OCI-M1 (cell line): ENCODE data around the gene CSTF1.
A peak's percentile ranks its signal among the peaks of the same experiment; 100 is the strongest.

Experiments
- DNase-seq: peaks from one replicate; lab custom pipeline; 2025; lab: John Stamatoyannopoulos, UW

The CSTF1 gene

GRCh38 chr20:56392132-56392880, at the start of gene CSTF1, which contains the start of gene AURKA:
TSS of gene CSTF1 (plus strand) at chr20:56392645. CDS start at chr20:56395553, 2,908 bp downstream.
TSS of gene AURKA (minus strand) at chr20:56392215. CDS start at chr20:56388197, 4,018 bp downstream.
- DNase-seq: peak; percentile 99

- DNase-seq: no peak
Measured at GRCh38 chr20:56342783-56343182, 49.7 kb upstream of the CSTF1 start.

GRCh38 chr20:56343861-56344381, 48.5 kb upstream of the CSTF1 start:
- peak; percentile 26 for DNase-seq

- no peak for DNase-seq
Measured at GRCh38 chr20:56345911-56346310, 46.5 kb upstream of the CSTF1 start.

- DNase-seq: no peak
Measured at GRCh38 chr20:56347628-56348304, 44.7 kb upstream of the CSTF1 start.

- no peak for DNase-seq
Measured at GRCh38 chr20:56348305-56348693, 44.1 kb upstream of the CSTF1 start.

GRCh38 chr20:56348746-56349145, 43.7 kb upstream of the CSTF1 start:
- no peak for DNase-seq

GRCh38 chr20:56350842-56351241, 41.6 kb upstream of the CSTF1 start:
- no peak for DNase-seq

- no peak for DNase-seq
Measured at GRCh38 chr20:56352345-56353055, 39.9 kb upstream of the CSTF1 start.

GRCh38 chr20:56353356-56353755, 39.1 kb upstream of the CSTF1 start:
- peak; percentile 38 for DNase-seq

GRCh38 chr20:56358070-56358469, 34.4 kb upstream of the CSTF1 start:
- no peak for DNase-seq

- DNase-seq: peak; percentile 93
Measured at GRCh38 chr20:56358600-56359211, 33.7 kb upstream of the CSTF1 start, which contains the start of gene FAM210B. TSS of gene FAM210B (plus strand) at chr20:56358974. CDS start at chr20:56359006, 32 bp downstream.

GRCh38 chr20:56359212-56360132, 33.0 kb upstream of the CSTF1 start:
- peak; percentile 50 for DNase-seq

GRCh38 chr20:56360133-56360907, 32.1 kb upstream of the CSTF1 start:
- no peak for DNase-seq

- no peak for DNase-seq
Measured at GRCh38 chr20:56360908-56361205, 31.6 kb upstream of the CSTF1 start.

GRCh38 chr20:56361900-56362299, 30.5 kb upstream of the CSTF1 start:
- DNase-seq: peak; percentile 14

- peak; percentile 92 for DNase-seq
Measured at GRCh38 chr20:56362833-56363413, 29.5 kb upstream of the CSTF1 start.

GRCh38 chr20:56363491-56363890, 29.0 kb upstream of the CSTF1 start:
- no peak for DNase-seq

GRCh38 chr20:56368351-56369134, 23.9 kb upstream of the CSTF1 start:
- no peak for DNase-seq
